Peyer's patch (tissue), 4 donors: ENCODE results near the gene TCF25.
"Not testable (repeated sequence)": the region's sequence is repeated elsewhere in the genome, so short reads cannot be mapped to it uniquely, and the experiment has no call there.

Source experiments
- CTCF ChIP-seq, 6 experiments: fragments of 450-650 bp in 4 of 6; fragments of 200-600 bp in 2 of 6; sonication (generic) in 1 of 6; IDR thresholded peaks; one replicate each; pipeline ENCODE4 v1.5.1; 2017 to 2019; ENCODE audit warnings: antibody characterized with exemption in 6 of 6, mild to moderate bottlenecking in 3 of 6, moderate library complexity in 1 of 6
- POLR2A ChIP-seq, 2 donors: fragments of 450-650 bp; IDR thresholded peaks; one replicate each; pipeline ENCODE4 v1.5.1; 2017; ENCODE audit warnings: antibody characterized with exemption in 2 of 2, mild to moderate bottlenecking in 2 of 2, moderate library complexity in 2 of 2

GRCh38 chr16:89823824-89824148 lies 49.6 kb upstream of the TCF25 start:
- TF ChIP-seq CTCF, POLR2A (IDR thresholded peaks at IDR 0.05): not testable (repeated sequence)
